ENCODE data around the gene P4HTM.
A peak's percentile ranks its signal among the peaks of the same experiment; 100 is the strongest.

P4HTM gene

DNA sequence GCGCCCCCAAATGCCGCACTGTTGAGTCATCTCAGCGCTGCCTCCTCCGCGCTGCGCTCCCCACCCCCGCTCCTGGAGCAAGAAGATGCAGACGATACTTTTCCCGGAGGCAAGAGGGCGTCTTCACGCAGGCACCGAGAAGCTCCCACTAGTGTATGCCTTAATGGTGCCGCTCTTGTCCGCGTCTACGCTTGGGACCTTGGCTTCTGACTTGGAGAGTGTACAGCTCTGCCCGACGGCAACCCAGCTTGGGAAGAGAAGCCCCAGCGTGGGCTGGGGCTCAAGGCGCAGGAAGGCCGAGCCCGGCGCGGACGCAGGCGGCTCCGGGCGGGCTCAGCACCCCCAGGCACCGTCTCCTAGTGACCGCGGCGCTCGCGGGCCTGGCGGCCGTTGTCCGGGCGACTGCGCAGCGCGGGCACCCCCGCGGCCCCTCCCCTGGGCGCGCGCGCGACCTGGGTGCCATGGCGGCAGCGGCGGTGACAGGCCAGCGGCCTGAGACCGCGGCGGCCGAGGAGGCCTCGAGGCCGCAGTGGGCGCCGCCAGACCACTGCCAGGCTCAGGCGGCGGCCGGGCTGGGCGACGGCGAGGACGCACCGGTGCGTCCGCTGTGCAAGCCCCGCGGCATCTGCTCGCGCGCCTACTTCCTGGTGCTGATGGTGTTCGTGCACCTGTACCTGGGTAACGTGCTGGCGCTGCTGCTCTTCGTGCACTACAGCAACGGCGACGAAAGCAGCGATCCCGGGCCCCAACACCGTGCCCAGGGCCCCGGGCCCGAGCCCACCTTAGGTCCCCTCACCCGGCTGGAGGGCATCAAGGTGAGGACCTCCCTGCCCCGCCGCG lies at the start of gene P4HTM:
P4HTM (plus strand) TSS at position 446 of the 840 bp plus-strand sequence; CDS start at position 462, 16 bp downstream.
- DNase-seq = peak; percentile 44

DNA sequence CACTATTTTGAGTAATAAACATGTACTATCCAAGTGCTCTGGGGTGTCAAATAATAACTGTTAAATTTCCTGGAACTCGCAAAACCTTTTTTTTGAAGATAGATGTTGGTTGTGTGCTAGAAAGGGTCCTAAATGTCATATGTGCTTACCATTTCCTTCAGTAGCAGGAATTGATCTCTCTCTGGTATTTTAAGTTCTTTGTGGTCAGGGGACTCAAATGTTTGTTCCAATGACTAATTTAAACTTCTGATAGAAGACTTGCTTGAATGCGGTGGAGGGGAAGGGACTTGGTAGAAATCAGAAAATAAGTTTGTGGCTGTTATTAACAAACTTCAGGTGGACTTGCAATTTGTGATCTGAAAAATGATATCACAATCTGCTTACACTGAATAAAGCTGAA lies 44.6 kb upstream of the P4HTM start:
- no peak for DNase-seq

GRCh38 chr3:48945891-48946549 lies 44.0 kb upstream of the P4HTM start:
- no peak for DNase-seq

GRCh38 chr3:48949376-48949717 lies 40.7 kb upstream of the P4HTM start:
- no peak for DNase-seq

DNA sequence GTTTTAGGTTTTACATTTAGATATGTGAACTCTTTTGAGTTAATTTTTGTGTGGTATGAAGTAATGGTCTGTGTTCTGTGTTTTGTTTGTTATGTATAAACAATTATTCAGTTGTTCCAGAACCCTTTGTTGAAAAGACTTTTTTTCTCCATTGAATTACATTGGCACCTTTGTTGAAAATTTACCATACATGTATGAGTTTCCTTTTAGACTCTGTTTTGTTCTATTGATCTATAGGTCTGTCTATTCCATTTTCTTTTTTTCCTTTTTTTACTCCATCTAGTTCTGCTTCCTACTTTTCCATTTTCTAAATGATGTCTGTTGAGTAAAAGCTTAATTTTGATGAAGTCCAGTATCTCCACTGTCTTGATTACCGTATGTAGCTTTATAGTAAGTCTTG lies 40.0 kb upstream of the P4HTM start:
- DNase-seq = no peak

DNA sequence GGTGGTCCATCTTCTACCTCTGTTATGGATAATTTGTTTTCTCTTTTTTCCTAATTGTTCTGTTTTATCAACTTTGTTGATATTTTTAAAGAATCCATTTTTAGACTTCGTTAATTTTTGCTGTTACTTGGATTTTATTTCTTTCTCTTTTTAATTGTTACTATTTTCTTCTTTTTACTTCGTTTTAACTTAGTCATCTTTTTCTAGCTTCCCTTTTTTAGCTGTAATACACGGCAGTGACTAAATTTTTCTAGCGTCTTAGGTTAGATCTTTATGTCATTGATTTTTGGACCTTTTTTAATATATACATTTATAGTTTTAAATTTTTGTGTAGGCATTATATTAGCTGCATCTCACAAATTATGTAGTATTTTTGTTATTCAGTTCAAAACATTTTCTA lies 38.3 kb upstream of the P4HTM start:
- DNase-seq = no peak

GRCh38 chr3:48952510-48953118 lies 37.4 kb upstream of the P4HTM start:
- DNase-seq = peak; percentile 7

- no peak for DNase-seq
Observed at GRCh38 chr3:48957006-48957705, 32.9 kb upstream of the P4HTM start.

DNA sequence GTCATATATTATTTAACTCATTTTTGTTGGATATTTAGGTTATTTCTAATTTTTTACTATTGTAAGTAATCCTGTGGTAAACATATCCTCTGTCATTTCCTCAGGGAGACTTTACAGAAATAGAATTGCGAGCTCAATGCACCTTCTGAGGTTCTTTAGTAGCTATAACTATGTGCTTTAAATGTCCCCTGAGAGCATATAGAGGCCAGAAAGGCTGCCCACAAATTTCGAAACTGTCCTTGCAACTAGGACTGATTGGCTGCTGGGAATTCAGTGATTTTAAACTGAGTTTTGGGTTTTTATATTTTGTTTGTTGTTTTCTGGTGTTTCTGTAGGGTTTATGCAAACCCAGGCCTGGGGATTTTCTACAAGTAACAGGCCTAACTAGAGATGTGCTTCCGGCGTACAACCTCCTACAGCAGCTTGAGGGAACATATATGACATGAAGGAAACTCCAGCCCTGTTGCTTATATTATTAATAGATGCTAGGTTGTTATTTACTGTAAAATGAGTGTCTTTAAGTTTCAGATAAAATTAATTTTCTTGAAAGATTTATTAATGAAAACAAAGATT lies 29.1 kb upstream of the P4HTM start:
- DNase-seq = no peak

DNA sequence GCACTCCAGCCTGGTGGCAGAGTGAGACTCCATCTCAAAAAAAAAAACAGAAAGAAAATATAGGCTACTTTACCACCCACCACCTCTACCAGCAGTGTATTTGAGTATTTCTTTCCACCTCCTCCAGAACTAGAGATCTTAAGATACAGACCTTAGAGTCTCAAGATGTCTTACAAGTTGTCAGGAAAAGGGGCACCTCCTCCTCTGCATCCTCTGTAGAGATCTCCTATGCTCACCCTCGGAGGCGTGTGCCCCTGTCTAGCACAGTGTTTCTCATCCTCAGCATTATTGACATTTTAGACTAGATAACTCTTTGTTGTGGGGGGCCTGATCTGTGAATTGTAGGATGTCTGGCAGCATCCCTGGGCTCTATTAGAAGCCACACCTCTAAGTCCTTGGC lies 27.7 kb upstream of the P4HTM start:
- no peak for DNase-seq

DNA sequence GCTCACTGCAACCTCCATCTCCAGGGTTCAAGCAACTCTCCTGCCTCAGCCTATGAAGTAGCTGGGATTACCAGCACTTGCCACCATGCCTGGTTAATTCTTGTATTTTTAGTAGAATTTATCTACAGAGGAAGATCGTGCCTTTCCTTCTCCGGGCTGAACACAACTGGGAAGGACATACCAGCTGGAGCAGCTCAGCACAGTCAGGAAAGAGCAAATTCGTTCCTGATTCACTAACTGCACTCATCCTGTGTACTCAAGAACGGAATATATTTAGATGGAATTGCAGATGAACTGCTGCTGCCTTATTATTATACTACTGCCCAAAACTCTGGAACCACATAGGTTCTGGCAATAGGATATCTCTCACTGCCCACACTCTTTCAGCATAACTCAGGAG lies 27.1 kb upstream of the P4HTM start:
- DNase-seq = no peak

- DNase-seq = no peak
Observed at GRCh38 chr3:48963591-48963990, 26.4 kb upstream of the P4HTM start.

DNA sequence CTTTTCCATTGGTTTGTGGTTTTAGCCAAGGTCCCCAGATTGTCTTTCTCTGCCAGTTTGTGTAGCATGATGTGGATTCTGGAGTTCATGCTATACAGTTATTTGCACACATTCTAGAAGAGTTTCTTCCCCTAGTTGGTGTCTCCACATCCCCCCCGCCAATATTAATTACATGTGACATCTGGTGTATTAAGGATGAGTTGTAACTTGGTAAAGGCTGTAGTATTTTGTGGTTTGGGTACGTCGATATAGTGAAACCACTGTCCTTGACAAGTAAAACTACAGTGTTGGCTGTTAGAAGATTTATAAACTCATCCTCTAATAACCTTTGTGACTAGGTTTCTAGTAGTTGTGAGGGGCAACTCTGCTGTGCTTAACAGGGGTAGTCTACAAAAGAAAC lies 23.7 kb upstream of the P4HTM start:
- no peak for DNase-seq

GRCh38 chr3:48966876-48967361 lies 23.1 kb upstream of the P4HTM start:
- no peak for DNase-seq

DNA sequence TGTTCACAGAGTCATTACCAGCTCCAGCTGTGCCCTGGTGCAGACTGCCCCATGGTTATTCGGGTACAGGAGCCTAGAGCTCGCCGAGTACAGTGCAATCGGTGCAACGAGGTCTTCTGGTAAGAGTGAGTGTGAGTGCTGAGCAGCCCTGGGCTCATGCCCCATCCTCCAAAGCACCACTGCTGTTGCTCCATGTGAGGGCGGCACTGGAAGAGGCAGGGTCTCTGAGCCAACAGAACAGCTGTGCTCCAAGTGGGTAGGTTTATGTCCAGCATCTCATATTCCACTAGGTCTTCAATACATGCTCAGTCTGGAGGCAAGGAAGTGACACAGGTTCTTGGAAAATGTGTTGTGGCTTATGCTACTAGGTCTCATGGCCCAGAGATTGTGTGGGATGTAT lies 19.5 kb upstream of the P4HTM start:
- no peak for DNase-seq

DNA sequence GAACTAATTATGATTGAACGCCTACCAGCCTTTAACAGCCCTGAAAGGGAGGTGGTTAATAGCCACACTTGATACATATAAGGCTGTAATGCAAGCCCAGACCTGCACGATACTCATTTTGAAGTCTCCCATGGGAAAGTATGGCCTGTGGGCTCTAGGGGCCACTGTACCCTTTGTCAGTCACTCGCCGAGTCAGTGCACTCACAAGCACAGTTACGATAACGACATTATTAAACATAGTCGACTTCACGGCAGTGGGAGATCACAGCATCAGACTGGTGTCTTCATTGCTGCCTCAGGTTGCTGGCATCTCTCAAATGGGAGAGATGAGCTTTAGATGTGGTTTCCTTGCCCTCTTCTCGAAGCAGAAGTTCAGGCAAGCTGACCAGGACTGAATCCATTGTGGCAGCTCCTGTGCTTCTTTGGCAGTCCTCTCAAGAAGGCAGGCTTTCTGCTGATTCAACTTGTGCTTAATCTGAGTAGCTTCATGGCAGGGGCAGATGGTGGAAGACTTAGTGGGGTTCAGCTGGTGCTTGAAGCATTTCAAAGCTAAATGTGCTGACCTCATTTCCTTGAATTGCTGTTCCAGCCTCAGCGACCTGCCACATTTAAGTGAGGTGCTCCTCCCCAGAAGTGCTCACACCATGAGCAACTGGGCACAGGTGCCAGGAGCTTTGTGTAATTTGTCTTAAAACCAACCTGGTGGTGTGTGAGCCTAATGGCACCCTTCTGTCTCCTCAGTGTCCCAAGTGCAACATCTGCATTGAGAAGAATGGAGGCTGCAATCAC lies 15.8 kb upstream of the P4HTM start:
- no peak for DNase-seq

DNA sequence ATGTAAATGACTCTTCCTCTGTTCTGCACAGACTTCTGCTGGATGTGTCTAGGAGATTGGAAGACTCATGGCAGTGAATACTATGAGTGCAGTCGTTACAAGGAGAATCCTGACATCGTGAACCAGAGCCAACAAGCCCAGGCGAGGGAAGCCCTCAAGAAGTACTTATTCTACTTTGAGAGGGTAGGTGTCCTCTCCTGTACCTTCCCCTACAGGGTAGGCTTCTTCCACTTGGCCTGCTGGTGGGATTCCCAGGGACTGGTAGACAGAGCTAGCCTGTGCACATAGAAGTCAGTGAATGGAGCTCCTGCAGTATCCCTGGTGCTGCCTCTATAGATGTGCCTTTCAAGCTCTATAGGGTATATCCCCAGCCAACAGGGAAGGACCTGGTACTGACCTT lies 10.6 kb upstream of the P4HTM start:
- no peak for DNase-seq

DNA sequence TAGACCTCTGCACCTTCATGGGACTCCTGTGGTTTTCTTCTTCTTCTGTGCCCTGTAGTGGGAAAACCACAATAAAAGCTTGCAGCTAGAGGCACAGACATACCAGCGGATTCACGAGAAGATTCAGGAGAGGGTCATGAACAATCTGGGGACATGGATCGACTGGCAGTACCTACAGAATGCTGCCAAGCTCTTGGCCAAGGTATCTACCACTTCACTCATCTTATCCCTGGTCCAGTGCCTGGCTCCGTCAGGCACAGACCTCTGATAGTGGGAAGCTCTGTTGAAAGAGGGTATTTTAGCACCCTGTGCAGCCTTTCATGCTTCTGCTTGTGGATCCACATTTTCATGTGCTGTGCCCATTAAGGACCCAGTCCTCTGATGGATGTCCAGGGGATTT lies 9.7 kb upstream of the P4HTM start:
- no peak for DNase-seq

DNA sequence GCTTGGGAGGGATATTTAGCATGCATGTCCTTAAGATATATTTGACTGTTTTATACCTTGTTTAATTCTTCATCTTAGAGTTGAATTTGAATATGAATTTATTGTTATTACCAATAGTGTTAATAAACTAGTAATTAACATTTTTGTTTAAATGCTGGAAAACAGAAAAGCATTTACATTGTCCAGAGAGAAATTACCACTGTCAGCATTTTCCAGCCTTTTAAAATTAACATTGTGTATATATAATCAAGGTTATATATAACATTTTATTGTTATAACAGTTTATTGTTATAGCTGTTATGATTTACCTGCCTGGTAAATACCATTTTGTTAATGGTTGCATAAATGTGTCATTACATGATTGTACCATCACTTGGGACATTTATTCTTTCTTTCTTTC lies 8.0 kb upstream of the P4HTM start:
- DNase-seq = no peak

GRCh38 chr3:48982686-48983085 lies 7.4 kb upstream of the P4HTM start:
- no peak for DNase-seq

DNA sequence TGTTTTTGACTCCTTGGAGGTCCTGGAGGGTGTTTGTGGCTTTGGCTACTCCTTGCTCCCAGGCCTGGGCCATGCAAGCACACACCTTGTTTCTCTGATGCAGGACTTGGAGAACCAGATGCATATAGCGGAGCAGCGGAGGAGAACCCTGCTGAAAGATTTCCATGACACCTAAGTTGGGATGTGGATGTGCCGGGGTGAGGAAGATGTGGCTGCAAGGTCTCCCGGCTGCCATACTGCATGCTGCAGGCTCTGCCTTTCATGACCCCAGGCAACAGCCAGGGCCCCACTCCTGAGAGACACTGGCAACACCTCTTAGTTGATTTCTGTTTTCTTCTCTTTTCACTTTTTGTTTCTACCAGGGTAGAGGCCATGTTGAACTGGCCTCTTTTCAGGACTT lies 6.9 kb upstream of the P4HTM start:
- DNase-seq = no peak

DNA sequence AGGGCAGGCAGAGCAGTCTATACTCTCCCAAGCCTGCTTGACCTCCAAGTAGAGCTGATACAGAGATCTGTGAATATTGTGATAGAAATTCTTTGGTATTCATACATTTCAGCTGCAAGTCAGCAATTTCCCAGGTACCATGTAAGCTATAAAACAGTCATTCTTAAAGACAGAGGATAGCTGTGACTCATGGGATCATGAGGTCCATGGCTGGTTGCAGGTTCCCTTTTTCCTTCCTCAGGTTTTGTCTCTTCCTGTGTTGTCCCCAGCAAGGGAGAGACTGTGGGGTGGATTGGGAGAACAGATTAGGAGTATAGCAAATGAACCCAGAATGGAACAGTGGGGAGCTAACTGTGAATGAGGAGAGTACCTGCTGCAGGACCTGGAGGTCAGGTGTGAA lies 5.4 kb upstream of the P4HTM start:
- no peak for DNase-seq
